ENCODE results near the gene CC2D2B. TPM values are rescaled to one million over a fixed set of nuclear protein-coding genes. Genes with fewer than 3 reads are reported as not detected.
"Not testable (repeated sequence)": the region's sequence is repeated elsewhere in the genome, so short reads cannot be mapped to it uniquely, and the experiment has no call there.

CC2D2B gene
- total RNA-seq, 1 experiment from 2014 or later, result not detected

- DNase-seq (ENCODE audit: low read depth), result not testable (repeated sequence)
Observed at GRCh38 chr10:95905897-95906580, 1.7 kb upstream of the CC2D2B start.

- peak; percentile 41 for DNase-seq (ENCODE audit: low read depth)
Observed at GRCh38 chr10:95906677-95907455, 909 bp upstream of the CC2D2B start.

GRCh38 chr10:95908450-95908849 is 675 bp downstream of the CC2D2B start:
- no peak for DNase-seq (ENCODE audit: low read depth)

- DNase-seq (ENCODE audit: low read depth), result no peak
Observed at GRCh38 chr10:95909561-95909960, 1.8 kb downstream of the CC2D2B start.

GRCh38 chr10:95916039-95916438 is 8.3 kb downstream of the CC2D2B start:
- DNase-seq (ENCODE audit: low read depth), result not testable (repeated sequence)

- no peak for DNase-seq (ENCODE audit: low read depth)
Observed at GRCh38 chr10:95920798-95921426, 13.1 kb downstream of the CC2D2B start.

GRCh38 chr10:95925033-95925432 is 17.3 kb downstream of the CC2D2B start:
- no peak for DNase-seq (ENCODE audit: low read depth)

GRCh38 chr10:95935429-95935828 is 27.7 kb downstream of the CC2D2B start:
- no peak for DNase-seq (ENCODE audit: low read depth)

- DNase-seq (ENCODE audit: low read depth), result no peak
Observed at GRCh38 chr10:95941115-95941514, 33.3 kb downstream of the CC2D2B start.

- no peak for DNase-seq (ENCODE audit: low read depth)
Observed at GRCh38 chr10:95963202-95963990, 55.6 kb downstream of the CC2D2B start.

- no peak for DNase-seq (ENCODE audit: low read depth)
Observed at GRCh38 chr10:95963991-95964389, 56.2 kb downstream of the CC2D2B start.

GRCh38 chr10:95964756-95965155 is 57.0 kb downstream of the CC2D2B start:
- DNase-seq (ENCODE audit: low read depth), result no peak

- no peak for DNase-seq (ENCODE audit: low read depth)
Observed at GRCh38 chr10:95976362-95977229, 68.8 kb downstream of the CC2D2B start.

GRCh38 chr10:95982200-95982599 is 74.4 kb downstream of the CC2D2B start:
- no peak for DNase-seq (ENCODE audit: low read depth)

GRCh38 chr10:95987685-95988426 is 80.1 kb downstream of the CC2D2B start:
- no peak for DNase-seq (ENCODE audit: low read depth)

GRCh38 chr10:95988702-95989101 is 80.9 kb downstream of the CC2D2B start:
- DNase-seq (ENCODE audit: low read depth), result no peak

- not testable (repeated sequence) for DNase-seq (ENCODE audit: low read depth)
Observed at GRCh38 chr10:95994376-95994775, 86.6 kb downstream of the CC2D2B start.

GRCh38 chr10:95998255-95998784 is 90.5 kb downstream of the CC2D2B start:
- no peak for DNase-seq (ENCODE audit: low read depth)

GRCh38 chr10:96013956-96014355 is 106.2 kb downstream of the CC2D2B start:
- DNase-seq (ENCODE audit: low read depth), result no peak
